SK-N-SH (cell line): Measurements from ENCODE around the gene DDX4. TPM values are rescaled to one million over a fixed set of nuclear protein-coding genes. Genes with fewer than 3 reads are reported as not detected.

ENCODE experiments used
- CTCF ChIA-PET: fragments of 300-600, 350-600 bp; formaldehyde crosslinking; extraction: SDS; loops from one replicate; lab custom pipeline; 2021; lab: Yijun Ruan, JAX
- POLR2A ChIA-PET: fragments of 350-600 bp; sonication (Branson Sonifier 250); formaldehyde crosslinking; extraction: SDS; loops from one replicate; lab custom pipeline; 2020; ENCODE audit warnings: antibody characterized with exemption, inconsistent platforms; lab: Yijun Ruan, JAX
- DNase-seq: peaks from one replicate; pipeline ENCODE4 v3.0.0; 2012
- H2AFZ ChIP-seq: fragments of 200-600 bp; sonication (generic); 2 replicates; pipeline ENCODE4 v1.8.1; 2016; ENCODE audit warnings: antibody characterized with exemption, mild to moderate bottlenecking, low read depth
- H3F3A ChIP-seq: fragments of 200-600 bp; sonication (generic); replicated peaks from 2 replicates; pipeline ENCODE3; 2016; ENCODE audit warnings: antibody characterized with exemption, mild to moderate bottlenecking; ENCODE audit not compliant: insufficient read depth
- H3K27ac ChIP-seq, 2 experiments: fragments of 200-500 bp in 1 of 2; fragments of 200-600 bp in 1 of 2; sonication (Bioruptor generic) in 1 of 2; sonication (generic), shearing (Covaris generic) in 1 of 2; 2 replicates each; pipeline versions ENCODE4 v1.5.1 to v1.6.1; 2014 to 2016; ENCODE audit warnings: low read depth in 2 of 2, inconsistent platforms in 1 of 2, low read length in 1 of 2, mild to moderate bottlenecking in 1 of 2, mixed read lengths in 1 of 2
- H3K27me3 ChIP-seq: fragments of 200-600 bp; sonication (generic), shearing (Covaris generic); 2 replicates; pipeline ENCODE4 v1.6.1; 2016; ENCODE audit warnings: mixed run types; ENCODE audit not compliant: insufficient read depth
- H3K36me3 ChIP-seq, 2 experiments: fragments of 200-500 bp in 1 of 2; fragments of 200-600 bp in 1 of 2; sonication (Bioruptor generic) in 1 of 2; sonication (generic) in 1 of 2; replicated peaks in 1 of 2; 2 replicates each; pipeline versions ENCODE3 to v1.5.1; 2014 to 2016; ENCODE audit warnings: low read length in 1 of 2, mild to moderate bottlenecking in 1 of 2; ENCODE audit not compliant: insufficient read depth in 2 of 2, control insufficient read depth in 1 of 2
- H3K4me1 ChIP-seq, 2 experiments: fragments of 200-500 bp in 1 of 2; fragments of 200-600 bp in 1 of 2; sonication (Bioruptor generic) in 1 of 2; sonication (generic), shearing (Covaris generic) in 1 of 2; 2 replicates each; pipeline versions ENCODE4 v1.5.1 to v1.6.1; 2014 to 2016; ENCODE audit warnings: low read depth in 1 of 2, low read length in 1 of 2, mixed run types in 1 of 2; ENCODE audit not compliant: insufficient read depth in 2 of 2, control insufficient read depth in 1 of 2
- H3K4me2 ChIP-seq: fragments of 200-600 bp; sonication (generic), shearing (Covaris generic); 2 replicates; pipeline ENCODE4 v1.6.1; 2017; ENCODE audit warnings: mixed run types
- H3K4me3 ChIP-seq, 2 experiments: fragments of 200-500 bp in 1 of 2; fragments of 200-600 bp in 1 of 2; sonication (Bioruptor generic) in 1 of 2; sonication (generic), shearing (Covaris generic) in 1 of 2; 2 replicates each; pipeline versions ENCODE4 v1.5.1 to v1.8.1; 2014 to 2016; ENCODE audit warnings: low read depth in 2 of 2, inconsistent platforms in 1 of 2, low read length in 1 of 2, mild to moderate bottlenecking in 1 of 2, mixed read lengths in 1 of 2, moderate library complexity in 1 of 2
- H3K79me2 ChIP-seq: fragments of 200-600 bp; sonication (generic); 2 replicates; pipeline ENCODE4 v1.8.1; 2017; ENCODE audit warnings: mild to moderate bottlenecking; ENCODE audit not compliant: insufficient read depth
- H3K9ac ChIP-seq: fragments of 200-600 bp; sonication (generic); 2 replicates; pipeline ENCODE4 v1.6.1; 2017; ENCODE audit warnings: mixed run types
- H3K9me2 ChIP-seq: fragments of 200-600 bp; sonication (generic); 2 replicates; pipeline ENCODE4 v1.6.1; 2017; ENCODE audit warnings: mixed run types
- H3K9me3 ChIP-seq: fragments of 200-600 bp; sonication (generic); 2 replicates; pipeline ENCODE4 v1.6.1; 2017; ENCODE audit warnings: mixed run types, mild to moderate bottlenecking, moderate library complexity
- H4K20me1 ChIP-seq: fragments of 200-600 bp; sonication (generic); 2 replicates; pipeline ENCODE4 v1.6.1; 2017; ENCODE audit warnings: mild to moderate bottlenecking, mixed run types; ENCODE audit not compliant: insufficient read depth
- CTCF ChIP-seq: fragments of 200-600 bp; sonication (generic); IDR thresholded peaks from 2 replicates; pipeline ENCODE4 v1.6.1; 2017; ENCODE audit warnings: antibody characterized with exemption, mild to moderate bottlenecking, moderate library complexity
- ELF1 ChIP-seq: IDR thresholded peaks from 2 replicates; pipeline ENCODE4 v1.4.0; 2012
- EP300 ChIP-seq, 2 experiments: IDR thresholded peaks; 2 replicates each; pipeline versions ENCODE4 v1.4.0 to v1.6.1; 2012; ENCODE audit warnings: borderline replicate concordance in 1 of 2, low read depth in 1 of 2, low read length in 1 of 2
- FOSL2 ChIP-seq: IDR thresholded peaks from 2 replicates; pipeline ENCODE4 v1.4.0; 2012; ENCODE audit warnings: low read depth, mild to moderate bottlenecking, moderate library complexity, borderline replicate concordance
- FOXM1 ChIP-seq: IDR thresholded peaks from 2 replicates; pipeline ENCODE4 v1.4.0; 2012; ENCODE audit warnings: low read depth, mild to moderate bottlenecking
- GABPA ChIP-seq: IDR thresholded peaks from 2 replicates; pipeline ENCODE4 v1.4.0; 2012; ENCODE audit warnings: low read depth, mild to moderate bottlenecking
- JUND ChIP-seq: IDR thresholded peaks from 2 replicates; pipeline ENCODE4 v1.4.0; 2012
- NFIC ChIP-seq: IDR thresholded peaks from 2 replicates; pipeline ENCODE4 v1.4.0; 2012; ENCODE audit warnings: borderline replicate concordance
- NRF1 ChIP-seq: IDR thresholded peaks from 2 replicates; pipeline ENCODE4 v1.6.1; 2012; ENCODE audit warnings: low read depth, mild to moderate bottlenecking, low read length
- RAD21 ChIP-seq: IDR thresholded peaks from 2 replicates; pipeline ENCODE4 v1.6.1; 2012; ENCODE audit warnings: mild to moderate bottlenecking, low read length
- REST ChIP-seq: IDR thresholded peaks from 2 replicates; pipeline ENCODE4 v1.6.1; 2012; ENCODE audit warnings: mild to moderate bottlenecking, low read depth, low read length, moderate library complexity
- TEAD4 ChIP-seq: IDR thresholded peaks from 2 replicates; pipeline ENCODE4 v1.4.0; 2012; ENCODE audit warnings: mild to moderate bottlenecking, borderline replicate concordance; ENCODE audit not compliant: insufficient read depth
- YY1 ChIP-seq: IDR thresholded peaks from 2 replicates; pipeline ENCODE4 v1.4.0; 2012; ENCODE audit warnings: low read depth, mild to moderate bottlenecking
- ZBTB33 ChIP-seq: IDR thresholded peaks from 2 replicates; pipeline ENCODE4 v1.4.0; 2012; ENCODE audit warnings: low read depth, borderline replicate concordance
- WGBS: methylation state at CpG from one replicate; pipeline ENCODE4 v1.1.6; 2017; ENCODE audit warnings: low lambda C conversion rate; 5-methylcytosine and 5-hydroxymethylcytosine counted together
- polyA plus RNA-seq, 3 experiments: library from polyadenylated mRNA; depleted of rRNA; stranded (reverse); fragments of >200 nt; gene quantifications; 2 replicates each; pipeline ENCODE4 v1.2.3, GENCODE V29; 2012
- TF ChIP-seq, protein P1 (sequence below): fragments of 150-350 bp; IDR thresholded peaks from 2 replicates; pipeline ENCODE4 v1.6.1; 2016; ENCODE audit warnings: mild to moderate bottlenecking, low read depth, low read length
- TF ChIP-seq, protein P2 (sequence below): IDR thresholded peaks from 2 replicates; pipeline ENCODE4; 2012
- TF ChIP-seq, protein P3 (sequence below): IDR thresholded peaks from 2 replicates; pipeline ENCODE4 v1.4.0; 2012; ENCODE audit warnings: low read depth

The DDX4 gene
- polyA plus RNA-seq, 1 of the 3 experiments (the other 2 are of a cell fraction) = not detected

GRCh38 chr5:55714339-55714738 lies 23.5 kb upstream of the DDX4 start:
- H4K20me1 ChIP-seq = no peaks in the 10 kb centered on the region
- ChIA-PET CTCF (no interaction called here), POLR2A (no interaction called here)
- H2AFZ ChIP-seq = no peak overlapping the region
- no peak overlapping the region for H3K4me2 ChIP-seq
- H3K27ac ChIP-seq = no peak overlapping the region
- DNase-seq = no peak
- no peaks in the 10 kb centered on the region for H3K27me3 ChIP-seq
- H3K9ac ChIP-seq = no peak overlapping the region
- no peaks in the 10 kb centered on the region for H3K36me3 ChIP-seq
- no peak overlapping the region for H3K4me3 ChIP-seq
- H3K9me2 ChIP-seq = no peaks in the 10 kb centered on the region
- H3K79me2 ChIP-seq = peaks cover 8% of the 10 kb centered on the region
- no peaks in the 10 kb centered on the region for H3K9me3 ChIP-seq
- 100% methylated on average over 1 of the region's 1 CpG for WGBS
- H3F3A ChIP-seq = no peaks in the 10 kb centered on the region
- peak; percentile 13; the same call in 1 of the 2 replicates for TF ChIP-seq CTCF
- TF ChIP-seq, protein P1, sequence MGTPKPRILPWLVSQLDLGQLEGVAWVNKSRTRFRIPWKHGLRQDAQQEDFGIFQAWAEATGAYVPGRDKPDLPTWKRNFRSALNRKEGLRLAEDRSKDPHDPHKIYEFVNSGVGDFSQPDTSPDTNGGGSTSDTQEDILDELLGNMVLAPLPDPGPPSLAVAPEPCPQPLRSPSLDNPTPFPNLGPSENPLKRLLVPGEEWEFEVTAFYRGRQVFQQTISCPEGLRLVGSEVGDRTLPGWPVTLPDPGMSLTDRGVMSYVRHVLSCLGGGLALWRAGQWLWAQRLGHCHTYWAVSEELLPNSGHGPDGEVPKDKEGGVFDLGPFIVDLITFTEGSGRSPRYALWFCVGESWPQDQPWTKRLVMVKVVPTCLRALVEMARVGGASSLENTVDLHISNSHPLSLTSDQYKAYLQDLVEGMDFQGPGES = no peak
- peaks cover 6 to 7% of the 10 kb centered on the region in 2 experiments; a peak in 2 of 4 replicates for H3K4me1 ChIP-seq

GRCh38 chr5:55714749-55715148 lies 23.1 kb upstream of the DDX4 start:
- WGBS = 88% methylated on average over 6 of the region's 6 CpGs
- CTCF ChIA-PET = no interaction called here

More at GRCh38 chr5:55714749-55715148, 23.1 kb upstream of the DDX4 start:
- peaks cover 8% of the 10 kb centered on the region for H3K79me2 ChIP-seq
- no peak overlapping the region for H2AFZ ChIP-seq
- H3K27ac ChIP-seq = no peak overlapping the region
- no peaks in the 10 kb centered on the region for H3K9me2 ChIP-seq
- TF ChIP-seq TEAD4 = no peak
- no peak for TF ChIP-seq ELF1
- TF ChIP-seq ZBTB33 = no peak
- TF ChIP-seq FOSL2 = no peak
- no peak for TF ChIP-seq GABPA
- TF ChIP-seq, protein P2, sequence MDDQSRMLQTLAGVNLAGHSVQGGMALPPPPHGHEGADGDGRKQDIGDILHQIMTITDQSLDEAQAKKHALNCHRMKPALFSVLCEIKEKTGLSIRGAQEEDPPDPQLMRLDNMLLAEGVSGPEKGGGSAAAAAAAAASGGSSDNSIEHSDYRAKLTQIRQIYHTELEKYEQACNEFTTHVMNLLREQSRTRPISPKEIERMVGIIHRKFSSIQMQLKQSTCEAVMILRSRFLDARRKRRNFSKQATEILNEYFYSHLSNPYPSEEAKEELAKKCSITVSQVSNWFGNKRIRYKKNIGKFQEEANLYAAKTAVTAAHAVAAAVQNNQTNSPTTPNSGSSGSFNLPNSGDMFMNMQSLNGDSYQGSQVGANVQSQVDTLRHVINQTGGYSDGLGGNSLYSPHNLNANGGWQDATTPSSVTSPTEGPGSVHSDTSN = no peak
- no peak for TF ChIP-seq REST
- TF ChIP-seq, protein P1 = no peak
- TF ChIP-seq, protein P3, sequence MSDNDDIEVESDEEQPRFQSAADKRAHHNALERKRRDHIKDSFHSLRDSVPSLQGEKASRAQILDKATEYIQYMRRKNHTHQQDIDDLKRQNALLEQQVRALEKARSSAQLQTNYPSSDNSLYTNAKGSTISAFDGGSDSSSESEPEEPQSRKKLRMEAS = no peak
- no peak for TF ChIP-seq NFIC
- TF ChIP-seq NRF1 = no peak
- TF ChIP-seq EP300 (IDR thresholded peaks at IDR 0.05; ENCODE audit: borderline replicate concordance in 1 of 2, low read depth in 1 of 2, low read length in 1 of 2) = no peak
- TF ChIP-seq RAD21 = no peak
- TF ChIP-seq FOXM1 = no peak
- no peak for TF ChIP-seq YY1
- TF ChIP-seq JUND = no peak
- no peak for DNase-seq
- H3F3A ChIP-seq = no peaks in the 10 kb centered on the region
- H3K36me3 ChIP-seq = no peaks in the 10 kb centered on the region
- no peaks in the 10 kb centered on the region for H3K27me3 ChIP-seq
- H3K9ac ChIP-seq = no peak overlapping the region
- no peaks in the 10 kb centered on the region for H3K9me3 ChIP-seq
- POLR2A ChIA-PET = no interaction called here
- H4K20me1 ChIP-seq = no peaks in the 10 kb centered on the region
- H3K4me1 ChIP-seq = peaks cover 6 to 7% of the 10 kb centered on the region in 2 experiments; a peak in 2 of 4 replicates
- no peak overlapping the region for H3K4me2 ChIP-seq
- no peak overlapping the region for H3K4me3 ChIP-seq
